DND-41 (cell line): ENCODE measurements around the gene MZT2A.
"Not testable (repeated sequence)": the region's sequence is repeated elsewhere in the genome, so short reads cannot be mapped to it uniquely, and the experiment has no call there.

Experiments used
- CTCF ChIP-seq: IDR thresholded peaks from 2 replicates; pipeline ENCODE4 v1.5.1; 2012; ENCODE audit warnings: borderline replicate concordance, low read length, moderate library complexity, mild to moderate bottlenecking; ENCODE audit not compliant: poor library complexity, severe bottlenecking; ENCODE audit errors: extremely low read depth
- EZH2 ChIP-seq: IDR thresholded peaks from 3 replicates; pipeline ENCODE4 v1.6.1; 2012; ENCODE audit warnings: borderline replicate concordance, low read depth, mild to moderate bottlenecking, moderate library complexity, low read length, inconsistent platforms; ENCODE audit not compliant: severe bottlenecking

- not testable (repeated sequence) for TF ChIP-seq CTCF, EZH2
Measured at GRCh38 chr2:131519871-131520470, 27.8 kb upstream of the MZT2A start.
